ENCODE measurements around the gene DUSP8.

GRCh38 chr11:1530686-1531448 is 41.2 kb downstream of the DUSP8 start:
- TF ChIP-seq EZH2phosphoT487 (IDR thresholded peaks at IDR 0.05; ENCODE audit: low read depth) (no peak), CTCF (IDR thresholded peaks at IDR 0.05; ENCODE audit: low read depth, low read length) (no peak)

Data from OCI-LY3 (cell line).